GM12874 (cell line): ENCODE measurements around the gene GPC3.

Source experiments
- TF ChIP-seq, protein P1 (sequence below): IDR thresholded peaks from 2 replicates; pipeline ENCODE4 v1.5.1; 2011; ENCODE audit warnings: low read depth, mild to moderate bottlenecking, control low read depth, low read length, moderate library complexity; ENCODE audit not compliant: insufficient read depth

Gene GPC3

DNA sequence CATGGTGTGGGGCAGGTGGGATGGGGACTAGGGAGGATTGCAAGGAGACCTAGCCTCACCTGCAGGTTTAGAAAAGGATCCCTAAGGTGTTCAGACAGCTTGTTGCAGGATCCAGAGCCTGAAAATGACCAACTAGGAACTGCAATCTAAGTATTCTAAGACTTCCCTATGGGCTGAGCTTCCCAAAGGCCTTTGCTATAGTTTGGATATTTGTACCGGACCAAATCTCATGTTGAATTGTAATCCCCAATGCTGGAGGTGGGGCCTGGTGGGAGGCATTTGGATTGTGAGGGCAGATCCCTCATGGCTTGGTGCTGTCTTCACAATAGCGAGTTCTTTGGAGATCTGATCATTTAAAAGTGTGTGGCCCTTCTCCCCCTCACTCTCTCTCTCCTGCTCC, 52.1 kb downstream of the GPC3 start:
- TF ChIP-seq, protein P1, sequence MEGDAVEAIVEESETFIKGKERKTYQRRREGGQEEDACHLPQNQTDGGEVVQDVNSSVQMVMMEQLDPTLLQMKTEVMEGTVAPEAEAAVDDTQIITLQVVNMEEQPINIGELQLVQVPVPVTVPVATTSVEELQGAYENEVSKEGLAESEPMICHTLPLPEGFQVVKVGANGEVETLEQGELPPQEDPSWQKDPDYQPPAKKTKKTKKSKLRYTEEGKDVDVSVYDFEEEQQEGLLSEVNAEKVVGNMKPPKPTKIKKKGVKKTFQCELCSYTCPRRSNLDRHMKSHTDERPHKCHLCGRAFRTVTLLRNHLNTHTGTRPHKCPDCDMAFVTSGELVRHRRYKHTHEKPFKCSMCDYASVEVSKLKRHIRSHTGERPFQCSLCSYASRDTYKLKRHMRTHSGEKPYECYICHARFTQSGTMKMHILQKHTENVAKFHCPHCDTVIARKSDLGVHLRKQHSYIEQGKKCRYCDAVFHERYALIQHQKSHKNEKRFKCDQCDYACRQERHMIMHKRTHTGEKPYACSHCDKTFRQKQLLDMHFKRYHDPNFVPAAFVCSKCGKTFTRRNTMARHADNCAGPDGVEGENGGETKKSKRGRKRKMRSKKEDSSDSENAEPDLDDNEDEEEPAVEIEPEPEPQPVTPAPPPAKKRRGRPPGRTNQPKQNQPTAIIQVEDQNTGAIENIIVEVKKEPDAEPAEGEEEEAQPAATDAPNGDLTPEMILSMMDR: no peak

DNA sequence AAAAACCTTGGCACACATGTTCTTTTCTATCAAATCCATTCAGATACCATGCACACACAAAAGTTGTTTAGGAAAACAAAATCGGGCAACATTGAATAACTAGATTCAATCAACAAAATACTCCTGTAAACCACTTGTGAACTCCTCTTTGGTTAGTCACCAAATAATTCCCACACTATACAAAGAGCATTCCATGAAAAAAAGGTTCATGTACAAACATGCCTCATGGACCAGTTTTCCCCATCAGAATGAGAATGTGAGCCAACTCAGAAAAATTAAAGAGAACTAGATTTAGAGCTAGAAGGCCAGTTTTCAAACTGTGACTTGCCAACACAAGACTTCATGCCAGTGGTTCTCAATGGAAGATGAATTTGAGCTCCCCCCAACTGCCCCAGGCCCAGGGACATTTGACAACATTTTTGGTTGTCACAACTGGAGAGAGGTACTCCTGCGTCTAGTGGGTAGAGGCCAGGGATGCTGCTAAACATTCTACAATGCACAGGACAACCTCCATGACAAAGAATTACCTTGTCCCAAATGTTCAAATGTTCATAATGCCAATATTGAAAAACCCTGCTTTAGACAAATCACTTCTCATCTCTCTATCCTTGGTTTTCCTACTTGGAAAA, 55.4 kb downstream of the GPC3 start:
- TF ChIP-seq, protein P1: no peak

DNA sequence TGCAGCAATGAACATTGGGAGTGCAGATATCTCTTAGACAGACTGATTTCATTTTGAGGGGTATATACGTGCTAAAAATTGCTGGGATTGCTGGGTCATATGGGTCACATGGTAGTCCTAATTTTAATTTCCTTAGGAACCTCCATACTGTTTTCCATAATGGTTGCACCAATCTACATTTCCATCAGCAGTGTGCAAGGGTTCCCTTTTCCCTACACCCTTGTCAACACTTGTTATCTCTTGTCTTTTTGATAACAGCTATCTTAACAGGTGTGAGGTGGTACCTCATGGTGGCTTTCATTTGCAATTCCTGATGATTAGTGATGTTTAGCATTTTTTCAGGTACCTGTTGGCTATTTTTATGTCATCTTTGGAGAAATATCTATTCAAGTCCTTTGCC, 57.0 kb downstream of the GPC3 start:
- TF ChIP-seq, protein P1: no peak

DNA sequence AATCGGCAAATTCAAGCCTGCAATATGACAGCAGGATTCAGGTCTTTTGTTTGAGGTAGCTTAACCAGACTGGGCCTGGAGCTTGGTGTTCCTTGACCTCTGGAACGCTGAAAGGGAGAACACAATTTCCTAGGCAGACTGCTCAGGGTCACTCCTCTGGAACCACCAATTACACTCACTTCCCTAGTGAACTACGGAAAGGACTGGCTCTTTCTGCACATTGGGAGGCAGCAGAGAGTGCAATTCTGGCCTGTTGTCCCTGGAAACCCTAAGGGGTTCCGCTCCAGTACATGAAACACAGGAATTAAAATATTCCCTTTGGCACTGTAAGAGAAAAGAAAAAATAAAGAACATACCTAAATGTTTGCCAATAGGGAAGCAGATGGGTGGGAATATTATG, 58.6 kb downstream of the GPC3 start:
- TF ChIP-seq, protein P1: no peak

DNA sequence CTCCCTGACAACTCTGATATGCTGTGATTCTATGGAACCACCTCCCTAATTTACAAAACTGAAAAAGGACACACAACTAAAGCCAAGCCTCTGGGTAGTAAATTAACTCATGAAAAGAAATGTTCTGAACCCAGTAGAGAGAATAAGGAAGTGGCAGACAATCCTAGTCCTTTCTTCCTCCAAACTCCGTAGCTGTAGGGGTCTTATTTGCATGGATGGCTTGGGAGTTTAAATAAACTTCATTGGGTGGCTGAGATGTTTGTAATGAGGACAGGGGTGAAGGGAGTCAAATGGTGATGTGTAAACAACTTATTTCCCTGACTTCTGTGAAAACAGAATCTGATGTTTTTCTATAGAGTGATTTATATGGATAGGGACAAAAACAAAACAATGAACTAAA, 59.3 kb downstream of the GPC3 start:
- TF ChIP-seq, protein P1: no peak

DNA sequence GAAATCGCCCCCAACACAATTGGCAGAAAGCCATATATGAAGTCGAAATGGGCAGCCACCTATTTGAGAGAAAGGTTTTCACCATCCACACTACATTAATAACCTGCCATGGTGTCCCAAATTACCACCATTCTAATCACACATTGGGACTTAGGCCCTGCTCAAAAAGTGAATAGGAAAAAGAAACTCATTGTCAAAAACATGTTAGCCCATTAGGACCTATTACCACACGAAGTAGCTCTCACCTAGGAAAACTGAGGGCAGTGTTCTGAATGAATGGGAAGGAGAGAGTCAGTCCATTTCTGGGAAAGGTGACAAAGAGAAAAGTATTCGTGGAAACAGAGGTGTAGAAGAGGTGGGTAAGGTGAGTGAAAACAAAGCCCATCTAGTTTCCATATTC, 60.8 kb downstream of the GPC3 start:
- TF ChIP-seq, protein P1: no peak

DNA sequence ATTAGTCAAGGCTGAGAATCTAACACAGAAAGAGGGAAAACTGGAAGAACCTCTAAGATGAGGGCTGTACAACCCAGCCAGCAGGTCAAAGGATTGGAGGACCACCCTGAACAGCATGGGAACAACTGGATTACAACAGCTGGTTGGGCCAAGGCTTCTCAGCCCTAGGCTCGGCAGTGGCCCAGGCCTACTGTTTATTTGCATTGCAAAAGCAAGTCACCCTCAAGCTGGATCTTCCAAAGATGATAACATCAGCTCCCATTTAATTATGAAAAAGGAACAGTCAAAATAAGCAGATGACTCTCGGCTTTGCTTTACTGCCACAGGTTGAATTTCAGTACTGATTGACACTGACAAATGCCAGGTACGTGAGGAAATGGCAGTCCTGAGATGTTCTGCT, 61.8 kb downstream of the GPC3 start:
- TF ChIP-seq, protein P1: no peak
